UCSD-AML1 (cell line): ENCODE results near the gene WDR20.
"Not testable (repeated sequence)": the region's sequence is repeated elsewhere in the genome, so short reads cannot be mapped to it uniquely, and the experiment has no call there.

Experiments
- DNase-seq: peaks from one replicate; lab custom pipeline; 2025; ENCODE audit not compliant: unreplicated experiment; lab: John Stamatoyannopoulos, UW

WDR20 gene

DNA sequence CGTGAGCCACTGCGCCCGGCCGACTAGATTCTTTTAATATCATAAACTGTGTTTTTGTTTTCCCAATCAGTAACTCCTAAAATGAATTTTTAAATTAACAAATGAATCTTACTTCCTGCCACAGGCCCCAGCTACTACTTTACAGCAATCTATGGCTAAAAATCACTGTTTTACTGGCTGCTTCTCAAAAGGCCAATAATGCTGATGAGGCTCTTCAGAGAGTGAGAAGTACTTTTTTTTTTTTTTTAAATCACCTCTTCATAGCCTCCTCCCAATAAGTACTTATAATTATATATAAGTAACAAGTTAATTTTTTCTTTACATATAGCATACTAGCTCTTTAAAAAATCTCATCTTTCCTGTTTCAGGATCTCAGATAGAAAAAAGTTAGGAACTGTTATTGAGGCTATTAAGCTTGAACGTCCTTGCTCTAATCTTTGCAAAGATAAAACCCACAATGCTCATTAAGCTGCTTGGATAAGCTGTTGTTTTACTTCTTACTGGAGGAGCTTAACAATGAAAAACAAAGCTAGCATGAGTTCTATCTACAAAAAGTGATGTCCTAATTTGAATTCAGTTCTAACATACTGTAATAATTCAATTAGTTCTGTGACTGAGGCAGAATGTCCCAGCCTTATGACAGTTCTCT lies 12.8 kb upstream of the WDR20 start:
- DNase-seq: no peak

DNA sequence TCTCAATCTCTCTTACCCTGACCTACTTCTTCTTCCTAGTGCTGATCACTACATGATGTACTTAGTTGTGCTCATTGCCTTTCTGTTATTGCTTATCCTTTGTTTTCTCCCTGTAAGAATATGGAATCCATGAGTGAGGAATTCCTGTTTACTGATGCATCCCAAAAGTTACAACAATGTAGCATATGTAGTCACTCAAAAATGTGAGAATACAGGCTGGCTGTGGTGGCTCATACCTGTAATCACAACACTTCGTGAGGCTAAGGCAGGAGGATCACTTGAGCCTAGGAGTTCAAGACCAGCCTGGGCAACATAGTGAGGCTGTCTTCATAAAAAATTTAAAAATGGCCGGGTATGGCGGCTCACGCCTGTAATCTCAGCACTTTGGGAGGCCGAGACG lies 8.0 kb upstream of the WDR20 start:
- DNase-seq: no peak

DNA sequence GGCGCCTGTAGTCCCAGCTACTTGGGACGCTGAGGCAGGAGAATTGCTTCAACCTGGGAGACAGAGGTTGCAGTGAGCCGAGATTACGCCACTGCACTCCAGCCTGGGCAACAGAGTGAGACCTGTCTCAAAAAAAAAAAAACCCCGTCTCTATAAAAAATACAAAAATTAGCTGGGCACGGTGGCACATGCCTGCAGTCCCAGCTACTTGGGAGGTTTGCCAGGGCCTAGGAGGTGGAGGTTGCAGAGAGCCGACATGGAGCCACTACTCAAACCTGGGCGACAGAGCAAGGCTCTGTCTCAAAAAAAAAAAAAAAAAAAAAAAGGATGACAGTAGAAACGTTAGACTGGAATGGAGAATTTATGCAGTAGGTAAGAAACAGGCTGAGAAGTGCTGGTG lies 5.7 kb upstream of the WDR20 start:
- not testable (repeated sequence) for DNase-seq

DNA sequence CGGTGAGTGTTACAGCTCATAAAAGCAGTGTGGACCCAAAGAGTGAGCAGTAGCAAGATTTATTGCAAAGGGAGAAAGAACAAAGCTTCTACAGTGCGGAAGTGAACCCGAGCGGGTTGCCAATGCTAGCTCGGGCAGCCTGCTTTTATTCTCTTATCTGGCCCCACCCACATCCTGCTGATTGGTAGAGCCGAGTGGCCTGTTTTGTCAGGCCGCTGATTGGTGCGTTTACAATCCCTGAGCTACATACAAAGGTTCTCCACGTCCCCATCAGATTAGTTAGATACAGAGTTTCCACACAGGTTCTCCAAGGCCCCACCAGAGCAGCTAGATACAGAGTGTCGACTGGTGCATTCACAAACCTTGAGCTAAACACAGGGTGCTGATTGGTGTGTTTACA lies 5.0 kb upstream of the WDR20 start:
- DNase-seq: not testable (repeated sequence)

DNA sequence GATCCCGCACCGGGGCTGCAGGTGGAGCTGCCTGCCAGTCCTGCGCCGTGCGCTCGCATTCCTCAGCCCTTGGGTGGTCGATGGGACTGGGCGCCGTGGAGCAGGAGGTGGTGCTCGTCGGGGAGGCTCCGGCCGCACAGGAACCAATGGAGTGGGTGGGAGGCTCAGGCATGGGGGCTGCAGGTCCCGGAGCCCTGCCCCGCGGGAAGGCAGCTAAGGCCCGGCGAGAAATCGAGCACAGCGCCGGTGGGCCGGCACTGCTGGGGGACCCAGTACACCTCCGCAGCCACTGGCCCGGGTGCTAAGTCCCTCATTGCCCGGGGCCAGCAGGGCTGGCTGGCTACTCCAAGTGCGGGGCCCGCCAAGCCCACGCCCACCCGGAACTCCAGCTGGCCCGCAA lies 4.2 kb upstream of the WDR20 start:
- not testable (repeated sequence) for DNase-seq

DNA sequence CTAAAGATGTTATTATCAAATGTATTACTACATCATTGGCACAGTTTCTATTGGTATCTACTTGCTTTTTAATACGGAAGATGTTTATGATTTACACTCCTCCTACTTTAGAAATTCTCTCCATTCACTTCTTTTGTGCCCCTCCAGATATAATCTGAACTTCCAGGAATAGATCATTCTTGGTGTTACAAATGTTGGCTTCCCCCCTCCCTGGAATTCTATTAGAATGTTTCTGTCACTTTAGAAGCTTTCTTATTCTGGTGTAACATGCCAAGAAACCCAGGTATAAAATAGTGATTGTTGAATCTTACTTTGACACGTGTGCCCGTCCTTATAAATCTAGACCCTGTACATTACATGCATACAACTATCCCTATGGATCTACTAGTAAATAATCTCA lies 1.2 kb upstream of the WDR20 start:
- DNase-seq: no peak

DNA sequence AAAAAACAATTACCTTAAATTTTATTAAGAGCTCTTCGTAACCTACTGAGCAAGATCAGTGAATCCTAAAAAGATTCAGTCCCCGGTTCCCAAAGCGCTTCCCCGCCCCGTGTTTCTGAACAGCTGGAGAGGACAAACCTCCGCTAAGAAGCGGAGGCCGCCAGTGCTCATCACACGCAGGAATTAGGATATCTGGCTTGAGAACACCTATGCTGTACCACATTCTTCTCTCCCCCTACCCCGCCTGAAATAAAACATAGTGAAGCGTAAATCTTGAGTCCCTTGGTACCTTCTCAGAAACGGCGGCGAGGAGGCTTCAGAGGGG lies 774 bp upstream of the WDR20 start:
- no peak for DNase-seq

DNA sequence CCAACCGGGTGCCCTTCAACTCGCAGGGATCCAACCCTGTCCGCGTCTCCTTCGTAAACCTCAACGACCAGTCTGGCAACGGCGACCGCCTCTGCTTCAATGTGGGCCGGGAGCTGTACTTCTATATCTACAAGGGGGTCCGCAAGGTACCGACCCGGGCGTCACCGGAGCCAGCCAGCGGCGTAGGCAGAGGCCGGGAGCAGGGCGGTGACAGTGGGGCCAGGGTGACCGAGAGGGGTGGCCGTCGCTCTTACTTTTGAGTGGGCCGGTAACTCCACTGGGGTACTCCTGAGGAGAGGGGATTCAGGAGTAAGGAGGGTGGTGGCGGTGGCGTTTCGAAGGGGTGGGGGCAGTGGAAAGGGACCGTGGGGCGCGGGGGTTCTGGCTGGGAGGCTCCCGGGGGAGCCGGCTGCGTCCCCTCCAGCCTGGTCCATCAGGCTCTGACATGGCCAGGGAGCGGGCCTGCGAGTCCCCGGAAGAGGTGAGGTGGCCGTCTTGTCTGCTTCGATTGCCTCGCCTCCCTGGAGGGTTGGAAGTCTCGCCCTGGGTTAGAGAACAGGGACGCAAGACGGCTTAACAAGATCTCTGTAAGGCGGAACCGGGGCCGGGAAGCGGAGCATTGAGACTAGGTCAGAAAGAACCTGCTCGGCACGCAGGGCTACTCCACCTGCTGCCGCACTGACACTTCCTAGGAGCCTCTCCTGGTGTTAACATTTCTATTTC lies 491 bp downstream of the WDR20 start:
- peak; percentile 56 for DNase-seq

DNA sequence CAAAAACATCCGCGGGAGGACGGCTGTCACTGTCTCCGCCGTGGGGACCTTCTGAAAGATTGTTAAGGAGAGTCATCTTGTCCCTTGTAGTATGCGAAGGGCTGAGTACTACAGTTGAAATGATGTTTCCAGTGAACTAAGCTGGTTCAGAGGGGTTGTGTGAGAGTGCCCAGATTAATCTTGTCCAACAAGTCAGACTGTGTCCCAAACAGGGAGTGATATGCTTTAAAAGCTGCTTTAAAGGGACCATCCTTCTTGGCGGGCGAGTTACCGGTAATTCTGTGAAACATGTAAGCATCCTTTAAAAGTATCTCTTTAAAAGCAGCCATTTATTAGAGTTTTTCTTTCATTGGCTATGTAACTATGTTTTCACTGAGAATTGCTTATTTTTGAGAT lies 1.1 kb downstream of the WDR20 start:
- no peak for DNase-seq

DNA sequence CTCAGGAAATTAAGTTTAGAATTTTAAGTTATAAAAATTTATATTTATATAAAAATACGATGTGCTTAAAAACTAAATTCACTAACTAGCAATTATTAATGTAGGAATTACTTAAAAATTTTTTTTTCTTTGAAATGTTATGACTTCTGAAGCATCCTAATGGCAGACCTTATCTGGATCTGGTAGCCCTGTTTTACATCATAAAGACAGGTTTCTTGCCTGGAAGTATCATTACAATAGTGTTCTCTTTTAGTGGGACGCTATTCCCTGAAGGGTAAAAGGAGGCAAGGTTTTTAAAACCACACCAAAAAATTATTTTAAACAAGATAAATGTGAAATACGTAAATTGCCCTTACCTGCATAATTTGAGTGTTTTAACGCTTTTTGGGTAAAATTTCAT lies 2.1 kb downstream of the WDR20 start:
- DNase-seq: no peak

DNA sequence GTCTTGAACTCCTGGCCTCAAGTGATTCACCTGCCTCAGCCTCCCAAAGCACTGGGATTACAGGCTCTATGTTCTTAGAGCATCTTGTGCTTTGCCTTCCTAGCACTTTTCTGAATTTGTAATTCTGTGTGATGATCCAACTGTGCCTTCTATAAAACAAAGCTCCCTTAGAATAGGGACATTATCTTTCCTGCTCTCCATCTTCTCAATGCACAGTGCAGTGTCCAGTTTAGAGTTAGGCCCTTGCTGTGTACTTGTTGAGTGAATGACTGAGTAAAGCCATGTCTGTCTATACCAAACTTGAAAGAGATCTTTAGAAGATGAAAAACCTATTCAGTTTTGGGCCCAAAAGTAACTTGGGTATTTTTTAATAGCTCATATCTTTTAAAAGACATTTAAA lies 5.2 kb downstream of the WDR20 start:
- DNase-seq: no peak

DNA sequence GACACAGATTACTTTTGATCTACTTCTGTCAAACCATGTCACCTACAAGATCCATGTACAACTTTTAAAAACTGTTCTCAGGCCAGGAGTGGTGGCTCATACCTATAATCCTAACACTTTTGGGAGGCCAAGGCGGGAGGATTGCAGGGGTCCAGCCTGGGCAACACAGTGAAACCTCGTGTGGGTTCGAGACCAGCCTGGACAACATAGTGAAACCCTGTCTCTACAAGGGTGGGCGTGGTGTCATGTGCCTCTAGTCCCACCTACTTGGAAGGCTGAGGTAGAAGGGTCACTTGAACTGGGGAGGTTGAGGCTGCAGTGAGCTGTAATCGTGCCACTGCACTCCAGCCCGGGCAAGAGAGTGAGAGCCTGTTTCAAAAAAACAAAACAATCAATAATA lies 5.7 kb downstream of the WDR20 start:
- DNase-seq: no peak

DNA sequence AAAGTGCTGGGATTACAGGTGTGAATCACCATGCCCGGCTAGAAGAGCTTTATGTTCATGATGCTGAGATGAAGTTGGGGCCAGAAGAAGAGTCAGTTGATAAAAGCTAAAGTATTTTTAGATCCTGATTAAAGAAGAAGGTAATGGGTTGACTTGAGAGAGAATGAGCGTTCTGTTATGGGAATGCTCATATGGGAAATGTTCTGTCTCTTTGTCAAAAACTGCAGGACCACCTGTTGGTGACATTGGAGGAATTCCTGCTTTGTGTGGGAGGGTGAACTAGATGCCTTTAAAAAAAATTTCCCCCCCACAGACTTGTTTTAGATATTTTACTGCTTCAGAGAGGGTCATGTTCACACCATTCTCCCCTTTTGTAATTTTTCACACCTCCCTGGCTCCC lies 6.7 kb downstream of the WDR20 start:
- no peak for DNase-seq

DNA sequence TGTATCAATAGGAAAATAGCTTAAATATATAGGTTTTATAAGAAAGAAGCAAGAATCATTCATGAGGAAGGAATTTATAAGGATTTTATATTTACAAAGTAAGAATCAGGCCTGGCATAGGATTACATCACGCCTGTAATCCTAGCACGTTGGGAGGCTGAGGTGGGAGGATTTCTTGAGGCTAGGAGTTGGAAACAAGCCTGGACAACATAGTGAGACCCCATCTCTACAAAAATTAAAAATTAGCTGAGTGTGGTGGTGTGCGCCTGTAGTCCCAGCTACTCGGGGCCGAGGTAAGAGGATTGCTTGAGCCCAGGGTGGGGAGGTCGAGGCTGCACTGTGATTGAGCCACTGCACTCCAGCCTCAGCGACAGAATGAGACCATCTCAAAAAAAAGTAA lies 10.4 kb downstream of the WDR20 start:
- no peak for DNase-seq

DNA sequence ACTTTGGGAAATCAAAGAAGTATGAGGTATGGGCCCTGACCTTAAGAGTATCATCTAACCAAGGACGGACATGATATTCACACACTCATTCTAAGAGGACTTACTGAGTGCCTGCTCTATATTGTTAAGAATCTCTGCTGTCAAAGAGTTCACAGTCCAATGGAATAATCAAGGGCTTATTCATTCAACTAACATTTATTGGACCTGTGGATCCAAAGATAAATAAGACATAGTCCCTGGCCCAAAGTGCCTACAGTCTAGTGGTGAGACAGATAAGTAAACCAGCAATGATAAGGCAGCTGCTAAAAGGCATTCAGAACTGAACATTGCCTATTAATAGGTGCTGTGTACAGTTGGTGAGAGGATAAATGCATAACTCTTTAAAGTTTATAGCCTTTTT lies 11.0 kb downstream of the WDR20 start:
- no peak for DNase-seq

DNA sequence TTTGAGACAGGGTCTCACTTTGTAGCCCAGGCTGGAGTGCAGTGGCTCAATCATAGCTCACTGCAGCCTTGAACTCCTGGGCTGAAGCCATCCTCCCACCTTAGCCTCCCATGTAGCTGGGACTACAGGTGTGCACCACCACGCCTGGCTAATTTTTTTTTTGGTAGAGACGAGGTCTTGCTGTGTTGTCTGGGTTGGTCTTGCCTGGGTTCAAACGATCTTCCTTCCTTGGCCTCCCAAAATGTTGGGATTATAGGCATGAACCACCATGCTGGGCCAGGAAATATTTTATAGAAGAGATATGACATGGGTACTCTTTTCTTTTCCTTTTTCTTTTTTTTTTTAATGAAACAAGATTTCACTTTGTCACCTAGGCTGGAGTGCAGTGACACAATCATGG lies 11.7 kb downstream of the WDR20 start:
- not testable (repeated sequence) for DNase-seq

DNA sequence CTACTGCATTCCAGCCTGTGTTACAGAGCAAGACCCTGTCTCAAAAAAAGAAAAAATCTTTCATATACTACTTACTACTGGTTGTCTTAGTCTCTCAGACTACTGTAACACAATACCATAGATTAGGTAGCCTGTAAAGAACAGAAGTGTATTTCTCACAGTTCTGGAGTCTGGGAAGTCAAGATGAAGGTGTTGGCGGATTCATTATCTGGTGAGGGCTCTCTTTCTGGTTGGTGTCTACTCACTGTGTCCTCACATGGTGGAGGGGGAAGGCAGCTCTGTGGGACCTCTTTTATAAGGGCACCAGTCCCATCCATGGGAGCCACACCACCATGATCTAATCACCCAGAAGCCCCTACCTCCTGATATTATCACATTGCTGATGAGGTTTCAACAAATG lies 14.4 kb downstream of the WDR20 start:
- DNase-seq: no peak

DNA sequence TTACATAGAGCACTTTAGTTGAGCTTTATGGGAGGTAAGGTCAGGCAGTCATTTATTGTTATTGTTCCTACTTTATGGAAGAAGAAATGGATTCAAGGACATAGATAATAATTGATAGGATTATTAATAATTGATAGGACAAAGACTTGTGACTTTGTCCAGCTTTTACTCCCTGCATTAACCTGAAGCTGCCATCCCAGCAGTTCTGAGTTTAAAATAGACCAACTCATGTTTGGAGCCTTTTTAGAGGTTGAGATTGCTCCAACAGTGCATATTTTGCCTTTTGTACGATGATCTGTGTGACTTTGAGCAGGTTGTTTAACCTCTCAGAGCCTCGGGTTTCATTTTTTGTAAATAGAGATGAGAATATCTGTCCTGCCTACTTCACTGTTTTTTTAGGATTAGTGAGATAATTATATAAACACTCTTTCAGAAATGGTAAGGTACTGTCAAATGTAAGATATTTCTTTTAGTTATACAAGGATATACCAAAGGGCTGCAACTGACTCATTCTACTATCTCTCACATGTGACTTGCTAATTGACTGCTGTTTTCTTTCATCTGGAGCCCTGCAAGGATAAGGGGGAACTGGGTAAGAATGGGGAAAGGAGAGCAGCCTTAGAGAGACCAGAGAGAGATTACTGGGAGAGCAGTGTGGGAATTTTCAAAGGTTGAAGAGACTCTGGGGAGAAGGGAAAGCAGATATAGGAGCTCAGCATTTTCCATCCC lies 15.3 kb downstream of the WDR20 start:
- DNase-seq: no peak

DNA sequence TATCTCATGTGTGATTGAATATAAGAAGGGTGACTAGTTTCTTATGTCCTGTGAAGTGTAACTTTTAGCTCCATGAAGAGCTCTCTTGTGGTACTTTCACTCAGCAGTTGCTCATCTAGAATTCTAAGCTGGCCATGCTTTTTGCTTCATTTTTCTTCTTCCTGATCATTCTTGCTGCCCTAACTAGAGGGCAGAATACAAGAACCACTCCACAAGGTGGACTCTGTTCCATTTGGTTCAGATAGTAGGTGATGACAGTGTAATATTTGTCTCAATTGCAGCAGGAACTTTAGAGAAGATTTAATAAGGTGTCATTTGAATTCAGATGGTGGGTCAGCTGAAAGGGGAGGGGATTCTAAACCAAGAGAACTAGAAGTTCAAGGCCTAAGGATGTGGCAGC lies 17.6 kb downstream of the WDR20 start:
- DNase-seq: no peak

DNA sequence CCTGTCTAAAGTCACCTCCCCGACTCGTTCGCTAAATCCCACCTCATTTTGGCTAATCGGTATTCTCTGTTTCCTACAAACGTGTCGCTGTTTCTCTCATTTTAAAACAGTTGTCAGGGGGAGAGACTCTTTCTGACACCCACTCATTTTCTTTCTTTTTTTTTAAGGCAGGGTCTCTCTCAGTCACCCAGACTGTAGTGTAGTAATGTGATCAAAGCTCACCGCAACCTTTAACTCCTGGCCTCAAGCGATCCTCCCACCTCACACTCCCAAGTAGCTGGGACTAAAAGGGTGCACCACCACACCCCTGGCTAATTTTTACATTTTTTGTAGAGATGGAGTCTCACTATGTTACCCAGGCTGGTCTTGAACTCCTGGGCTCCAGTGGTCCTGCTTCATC lies 19.1 kb downstream of the WDR20 start:
- DNase-seq: no peak

DNA sequence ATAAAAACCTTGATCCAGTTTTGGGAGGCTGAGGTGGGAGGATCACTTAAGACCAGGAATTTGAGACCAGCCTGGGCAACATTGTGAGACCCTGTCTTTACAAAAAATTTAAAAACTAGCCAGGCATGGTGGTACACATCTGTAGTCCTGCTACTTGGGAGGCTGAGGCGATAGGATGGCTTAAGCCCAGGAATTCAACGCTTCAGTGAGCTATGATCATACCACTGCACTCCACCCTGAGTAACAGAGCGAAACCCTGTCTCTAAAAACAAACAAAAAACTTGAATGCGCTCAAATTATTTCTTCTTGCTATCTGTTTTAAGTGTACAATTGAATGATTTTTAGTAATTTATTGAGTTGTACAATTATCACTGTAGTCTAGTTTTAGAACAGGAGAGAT lies 20.1 kb downstream of the WDR20 start:
- DNase-seq: no peak

DNA sequence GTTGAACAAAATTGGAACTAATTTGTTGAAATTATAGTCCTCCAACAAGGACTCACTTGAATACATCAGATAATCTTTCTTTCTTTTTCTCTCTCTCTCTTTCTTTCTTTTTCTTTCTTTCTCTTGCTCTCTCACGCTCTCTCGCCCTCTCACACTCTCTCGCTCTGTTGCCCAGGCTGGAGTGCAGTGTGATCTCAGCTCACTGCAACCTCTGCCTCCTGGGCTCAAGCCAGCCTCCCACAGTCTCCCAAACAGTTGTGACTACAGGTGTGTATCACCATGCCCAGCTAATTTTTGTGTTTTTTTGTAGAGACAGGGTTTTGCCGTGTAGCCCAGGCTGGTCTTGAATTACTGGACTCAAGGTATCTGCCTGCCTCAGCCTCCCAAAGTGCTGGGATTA lies 22.8 kb downstream of the WDR20 start:
- DNase-seq: no peak

DNA sequence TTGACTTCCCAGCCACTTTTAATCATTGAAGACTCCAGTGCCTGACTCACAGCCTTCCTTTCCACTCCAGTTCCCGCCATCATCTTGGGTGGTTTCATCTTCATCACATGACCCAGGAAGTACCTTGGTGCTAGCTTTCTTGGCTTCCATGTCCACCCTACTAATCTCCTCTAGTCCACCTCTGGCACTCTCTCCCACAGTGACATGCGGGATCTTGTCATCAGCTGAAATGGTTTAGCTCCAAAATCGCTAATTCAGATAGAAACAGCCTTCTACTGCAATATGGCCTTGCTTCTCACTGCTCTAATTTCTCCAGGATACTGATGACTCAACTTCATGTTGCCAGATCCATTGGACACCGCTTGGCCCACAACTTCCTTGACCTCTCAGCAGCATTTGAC lies 24.5 kb downstream of the WDR20 start:
- DNase-seq: no peak
